HG02943 (cell line): Measurements from ENCODE around the gene HPDL.
A peak's percentile ranks its signal among the peaks of the same experiment; 100 is the strongest.

Experiments
- ATAC-seq: cut with Tn5 transposase; IDR thresholded peaks from one replicate; pipeline ENCODE4 v1.9.1; 2021; ENCODE audit warnings: mild to moderate bottlenecking, low read depth, moderate library complexity; ENCODE audit not compliant: unreplicated experiment

HPDL gene

GRCh38 chr1:45321444-45321843 lies 5.3 kb upstream of the HPDL start:
- ATAC-seq = no peak

- no peak for ATAC-seq
Observed at GRCh38 chr1:45322486-45323040, 4.1 kb upstream of the HPDL start.

GRCh38 chr1:45325851-45326506 lies 716 bp upstream of the HPDL start:
- ATAC-seq = no peak

GRCh38 chr1:45327644-45328515 lies 1.2 kb downstream of the HPDL start:
- no peak for ATAC-seq

- ATAC-seq = no peak
Observed at GRCh38 chr1:45328680-45329079, 2.0 kb downstream of the HPDL start.

GRCh38 chr1:45329445-45329844 lies 2.8 kb downstream of the HPDL start:
- ATAC-seq = no peak

GRCh38 chr1:45331436-45332345 lies 5.0 kb downstream of the HPDL start:
- no peak for ATAC-seq

- ATAC-seq = no peak
Observed at GRCh38 chr1:45332346-45332720, 5.6 kb downstream of the HPDL start.

- ATAC-seq = no peak
Observed at GRCh38 chr1:45334308-45335245, 7.9 kb downstream of the HPDL start.

GRCh38 chr1:45335855-45336324 lies 9.2 kb downstream of the HPDL start:
- no peak for ATAC-seq

GRCh38 chr1:45337630-45338325 lies 11.1 kb downstream of the HPDL start:
- ATAC-seq = no peak

GRCh38 chr1:45339789-45340558 lies 13.3 kb downstream of the HPDL start, which contains the start of the genes MUTYH and TOE1:
MUTYH (minus strand) TSS chr1:45340440; CDS start chr1:45334505, 5,935 bp downstream.
TOE1 (plus strand) TSS chr1:45340170; CDS start chr1:45340253, 83 bp downstream.
- ATAC-seq = peak; percentile 77

- ATAC-seq = no peak
Observed at GRCh38 chr1:45340816-45341466, 14.2 kb downstream of the HPDL start.

- no peak for ATAC-seq
Observed at GRCh38 chr1:45344499-45344898, 17.8 kb downstream of the HPDL start.

- no peak for ATAC-seq
Observed at GRCh38 chr1:45345014-45345413, 18.3 kb downstream of the HPDL start.

- ATAC-seq = no peak
Observed at GRCh38 chr1:45346473-45346872, 19.8 kb downstream of the HPDL start.

GRCh38 chr1:45348020-45348419 lies 21.3 kb downstream of the HPDL start:
- ATAC-seq = no peak
